Ectodermal cell (in vitro differentiated cells): ENCODE measurements around the gene NDUFA8.

Experiments
- H3K27ac ChIP-seq: 2 replicates; pipeline ENCODE4 v1.7.0; 2013; ENCODE audit warnings: mild to moderate bottlenecking, low read depth, low read length; ENCODE audit not compliant: insufficient read depth, poor library complexity, severe bottlenecking
- H3K27me3 ChIP-seq: 2 replicates; pipeline ENCODE4 v1.7.0; 2013; ENCODE audit warnings: mild to moderate bottlenecking, low read length; ENCODE audit not compliant: insufficient read depth, control insufficient read depth, poor library complexity, severe bottlenecking
- H3K36me3 ChIP-seq: one replicate; pipeline ENCODE4 v1.7.0; 2013; ENCODE audit warnings: low read length; ENCODE audit not compliant: control insufficient read depth, insufficient read depth
- H3K4me1 ChIP-seq: one replicate; pipeline ENCODE4 v1.7.0; 2013; ENCODE audit warnings: low read length; ENCODE audit not compliant: control insufficient read depth, insufficient read depth
- H3K4me3 ChIP-seq: 2 replicates; pipeline ENCODE4 v1.7.0; 2013; ENCODE audit warnings: low read depth, low read length, control low read depth; ENCODE audit not compliant: insufficient read depth
- H3K9me3 ChIP-seq: 2 replicates; pipeline ENCODE4 v1.7.0; 2013; ENCODE audit warnings: mild to moderate bottlenecking, low read length, moderate library complexity; ENCODE audit not compliant: control insufficient read depth
- WGBS, 2 experiments: methylation state at CpG; one replicate each; pipeline ENCODE4 v1.1.7; 2013; ENCODE audit warnings: missing lambda C conversion rate in 2 of 2; 5-methylcytosine and 5-hydroxymethylcytosine counted together

Gene NDUFA8

GRCh38 chr9:122106576-122106975, 53.0 kb downstream of the NDUFA8 start:
- Histone ChIP-seq H3K9me3 (no peaks in the 10 kb centered on the region), H3K27ac (no peak overlapping the region), H3K4me3 (no peak overlapping the region), H3K4me1 (no peaks in the 10 kb centered on the region), H3K36me3 (no peaks in the 10 kb centered on the region), H3K27me3 (no peaks in the 10 kb centered on the region)
- 91 to 97% methylated on average over 2 of the region's 2 CpGs for WGBS, 2 experiments

DNA sequence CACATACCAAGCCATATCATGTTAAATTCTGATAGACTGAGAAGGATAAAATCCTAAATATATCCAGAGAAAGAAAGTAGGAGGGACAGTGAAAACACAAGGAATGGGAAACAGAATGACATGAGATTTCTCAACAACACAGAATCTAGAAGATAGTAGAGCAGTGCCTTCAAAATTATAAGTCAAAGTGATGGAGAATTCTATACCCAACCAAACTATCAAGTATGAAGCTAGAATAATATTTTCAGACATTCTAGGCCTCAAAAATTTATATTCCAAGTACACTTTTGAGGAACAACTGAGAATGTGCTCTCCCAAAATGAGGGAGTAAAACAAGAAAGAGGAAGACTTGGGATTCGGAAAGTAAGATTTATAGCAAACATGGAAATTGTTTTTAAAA, 55.6 kb downstream of the NDUFA8 start:
- WGBS, 2 experiments, result 100% methylated on average over 1 of the region's 1 CpG
- H3K4me3 ChIP-seq, result no peak overlapping the region
- H3K4me1 ChIP-seq, result no peaks in the 10 kb centered on the region
- no peaks in the 10 kb centered on the region for H3K9me3 ChIP-seq
- no peak overlapping the region for H3K27ac ChIP-seq
- no peaks in the 10 kb centered on the region for H3K27me3 ChIP-seq
- H3K36me3 ChIP-seq, result no peaks in the 10 kb centered on the region

DNA sequence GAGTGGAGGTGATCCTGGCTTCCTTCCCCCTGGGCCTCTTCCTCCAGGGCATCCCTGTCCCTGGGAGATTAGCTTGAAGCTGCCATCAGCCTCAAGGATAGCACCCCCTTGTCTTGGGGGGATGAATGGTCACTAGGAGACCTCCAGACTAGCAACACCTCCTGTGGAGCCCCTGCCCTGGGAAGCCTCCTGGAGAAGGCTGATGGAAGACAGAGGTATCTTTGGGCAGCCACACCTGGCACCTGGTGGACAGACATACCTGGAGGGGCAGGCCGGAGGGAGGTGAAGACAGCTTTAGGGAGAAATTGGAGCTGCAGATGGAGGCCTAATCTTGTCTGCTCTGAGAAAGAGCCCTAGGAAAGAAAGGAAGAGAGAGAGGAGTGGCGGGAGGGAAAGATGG, 57.4 kb downstream of the NDUFA8 start:
- 95% methylated on average over 1 to 2 of the region's 2 CpGs for WGBS, 2 experiments
- Histone ChIP-seq H3K27ac (no peak overlapping the region), H3K4me1 (no peaks in the 10 kb centered on the region), H3K36me3 (no peaks in the 10 kb centered on the region), H3K27me3 (no peaks in the 10 kb centered on the region), H3K4me3 (no peak overlapping the region), H3K9me3 (no peaks in the 10 kb centered on the region)

DNA sequence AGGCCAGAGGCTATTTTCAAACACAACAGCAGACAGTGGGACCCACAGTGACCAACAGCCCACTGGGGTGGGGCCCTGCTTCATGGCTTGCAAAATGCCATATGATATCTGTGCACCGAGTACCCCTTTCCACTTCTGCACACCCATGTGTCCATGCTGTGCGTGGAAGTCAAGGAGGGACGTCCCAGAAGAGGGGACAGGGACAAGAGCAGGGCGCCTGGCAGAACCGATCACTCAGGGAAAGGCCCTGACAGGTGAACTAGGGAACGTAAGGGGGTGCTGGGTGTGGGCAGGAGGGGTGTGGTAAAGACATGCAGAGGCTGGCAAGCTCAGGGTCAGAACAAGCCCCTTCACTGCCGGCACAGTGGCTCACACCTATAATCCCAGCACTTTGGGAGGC, 58.8 kb downstream of the NDUFA8 start:
- Histone ChIP-seq H3K9me3 (no peaks in the 10 kb centered on the region), H3K27ac (no peak overlapping the region), H3K4me3 (no peak overlapping the region), H3K36me3 (no peaks in the 10 kb centered on the region), H3K4me1 (no peaks in the 10 kb centered on the region), H3K27me3 (no peaks in the 10 kb centered on the region)
- 92 to 95% methylated on average over 7 of the region's 7 CpGs for WGBS, 2 experiments

DNA sequence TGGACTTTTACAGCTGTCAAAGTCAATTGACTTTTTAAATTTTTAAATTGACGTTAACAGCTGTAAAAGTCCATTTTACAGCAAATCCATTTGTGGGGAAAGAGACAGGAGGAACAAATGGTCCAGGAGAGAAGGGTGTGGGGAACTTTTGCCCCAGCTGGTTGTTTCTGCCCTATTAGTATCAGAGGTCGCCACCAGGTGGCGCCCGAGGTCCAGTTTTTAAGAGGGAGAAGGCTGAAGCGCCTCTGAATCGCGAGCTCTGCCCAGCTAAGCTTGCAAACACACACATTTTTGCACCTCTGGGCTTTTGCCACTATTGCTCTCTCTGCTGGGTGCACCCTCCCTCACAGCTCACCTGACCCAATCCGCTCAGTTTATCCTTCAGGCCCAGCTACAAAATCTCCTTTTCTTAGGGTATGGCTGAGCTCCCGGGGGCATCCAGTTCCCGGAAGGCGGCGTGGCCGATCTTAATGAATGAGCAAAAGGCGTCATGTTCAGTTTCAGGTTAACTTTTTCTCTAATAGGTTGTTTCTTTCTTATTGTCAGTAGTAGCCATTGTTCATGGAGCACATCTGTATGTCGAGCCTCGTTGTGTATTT, 60.2 kb downstream of the NDUFA8 start:
- WGBS, 2 experiments, result 47 to 48% methylated on average over 16 of the region's 16 CpGs
- no peaks in the 10 kb centered on the region for H3K9me3 ChIP-seq
- no peaks in the 10 kb centered on the region for H3K4me1 ChIP-seq
- H3K4me3 ChIP-seq, result no peak overlapping the region
- no peak overlapping the region for H3K27ac ChIP-seq
- peaks cover 8% of the 10 kb centered on the region for H3K27me3 ChIP-seq
- no peaks in the 10 kb centered on the region for H3K36me3 ChIP-seq

DNA sequence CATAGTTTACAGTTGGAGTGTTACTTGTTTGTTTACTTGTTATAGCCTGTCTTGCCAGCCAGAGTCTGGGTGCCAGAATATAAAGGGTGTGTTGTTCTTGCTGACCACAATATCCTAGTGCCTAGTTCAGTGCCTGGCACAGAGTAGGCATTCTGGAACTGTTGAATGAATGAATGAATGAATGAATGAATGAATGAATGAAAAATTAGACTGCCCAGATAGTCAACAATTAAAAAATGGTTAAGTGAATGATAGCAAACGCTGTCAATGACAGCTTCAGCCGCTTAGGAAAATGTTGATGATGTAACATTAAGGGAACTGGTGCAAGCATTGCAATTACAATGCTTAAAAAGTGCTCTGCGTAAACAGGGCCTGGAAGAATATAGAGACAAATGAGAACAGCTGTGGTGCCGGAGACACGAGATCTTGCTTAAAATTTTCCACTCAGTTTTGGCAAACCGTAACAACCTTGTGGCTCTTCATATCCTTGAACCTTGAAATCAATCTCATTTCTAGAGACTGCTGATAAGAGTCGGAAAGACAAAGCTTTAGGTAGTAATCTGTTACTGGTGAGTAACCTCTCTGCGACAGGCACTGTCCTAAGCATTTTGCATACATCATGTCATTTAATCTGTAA, 61.8 kb downstream of the NDUFA8 start:
- Histone ChIP-seq H3K4me3 (no peak overlapping the region), H3K27ac (no peak overlapping the region), H3K27me3 (peaks cover 20% of the 10 kb centered on the region), H3K4me1 (no peaks in the 10 kb centered on the region), H3K9me3 (no peaks in the 10 kb centered on the region), H3K36me3 (no peaks in the 10 kb centered on the region)
- 71 to 78% methylated on average over 8 of the region's 8 CpGs for WGBS, 2 experiments

GRCh38 chr9:122096620-122097415, 62.8 kb downstream of the NDUFA8 start:
- WGBS, 2 experiments, result 87 to 88% methylated on average over 4 of the region's 4 CpGs
- Histone ChIP-seq H3K9me3 (no peaks in the 10 kb centered on the region), H3K4me1 (no peaks in the 10 kb centered on the region)

DNA sequence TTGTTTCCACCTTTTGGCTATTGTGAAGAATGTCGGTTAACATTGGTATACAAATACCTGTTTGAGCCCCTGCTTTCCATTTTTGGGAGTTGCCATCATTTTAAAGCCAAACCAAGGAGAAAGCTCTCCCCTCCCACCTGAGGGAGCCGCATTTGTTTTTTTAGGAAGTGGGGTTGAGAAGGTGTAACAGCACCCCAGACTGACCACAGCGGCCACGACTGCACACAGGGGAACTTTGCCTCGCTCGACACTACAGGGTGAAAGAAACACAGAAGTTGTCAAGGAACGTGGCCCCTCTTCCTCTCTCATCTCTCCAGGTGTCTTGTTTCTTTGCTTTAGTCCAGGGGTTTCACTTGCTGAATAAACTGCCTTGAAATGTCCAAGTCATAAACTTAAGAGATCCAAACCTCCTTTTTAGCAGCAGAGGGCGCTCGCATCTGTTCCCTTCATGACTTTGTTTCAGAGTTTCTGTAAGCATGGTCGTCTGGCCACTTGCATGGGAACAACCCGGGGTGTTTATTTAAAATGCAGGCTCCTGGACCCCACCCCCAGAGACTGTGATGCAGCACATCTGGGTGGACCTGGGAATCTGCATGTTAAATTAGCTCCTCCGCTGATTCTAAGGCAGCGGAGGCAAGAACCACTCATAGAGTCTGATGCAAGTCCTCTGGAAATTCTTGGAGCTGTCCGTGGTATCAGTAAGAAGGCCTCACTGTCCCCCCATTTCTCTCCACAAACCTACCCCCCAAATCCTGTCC, 64.4 kb downstream of the NDUFA8 start:
- no peaks in the 10 kb centered on the region for H3K9me3 ChIP-seq
- H3K36me3 ChIP-seq, result no peaks in the 10 kb centered on the region
- no peak overlapping the region for H3K4me3 ChIP-seq
- 28 to 29% methylated on average over 14 of the region's 14 CpGs for WGBS, 2 experiments
- H3K27me3 ChIP-seq, result peaks cover 40% of the 10 kb centered on the region
- H3K27ac ChIP-seq, result no peak overlapping the region
- H3K4me1 ChIP-seq, result no peaks in the 10 kb centered on the region

More at GRCh38 chr9:122096620-122097415, 62.8 kb downstream of the NDUFA8 start:
- H3K27me3 ChIP-seq, result peaks cover 30% of the 10 kb centered on the region
- H3K36me3 ChIP-seq, result no peaks in the 10 kb centered on the region
- no peak overlapping the region for H3K4me3 ChIP-seq
- H3K27ac ChIP-seq, result no peak overlapping the region
